ENCODE data around the gene CCDC47. TPM values are rescaled to one million over a fixed set of nuclear protein-coding genes. Genes with fewer than 3 reads are reported as not detected.
A peak's percentile ranks its signal among the peaks of the same experiment; 100 is the strongest.

The CCDC47 gene
- total and polyA plus RNA-seq, 2 of the 13 experiments (the other 11 are each of a cell fraction or from before 2014, with no cell fraction given): 59.3 to 99.5 TPM

DNA sequence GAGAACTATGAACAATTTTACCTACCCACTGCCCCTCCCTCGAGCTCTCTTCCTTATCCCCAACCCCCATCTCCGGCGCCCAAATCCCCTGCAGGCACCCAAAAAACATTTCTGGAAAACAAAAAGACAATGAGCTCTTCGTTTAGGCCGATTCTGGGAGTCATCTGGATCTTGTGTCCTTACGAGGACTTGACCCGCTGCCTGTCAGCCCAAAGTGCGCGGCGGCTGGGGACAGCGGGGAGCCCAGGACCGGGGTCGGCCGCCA, 32.3 kb downstream of the CCDC47 start (continued):
- TF ChIP-seq, protein P1, sequence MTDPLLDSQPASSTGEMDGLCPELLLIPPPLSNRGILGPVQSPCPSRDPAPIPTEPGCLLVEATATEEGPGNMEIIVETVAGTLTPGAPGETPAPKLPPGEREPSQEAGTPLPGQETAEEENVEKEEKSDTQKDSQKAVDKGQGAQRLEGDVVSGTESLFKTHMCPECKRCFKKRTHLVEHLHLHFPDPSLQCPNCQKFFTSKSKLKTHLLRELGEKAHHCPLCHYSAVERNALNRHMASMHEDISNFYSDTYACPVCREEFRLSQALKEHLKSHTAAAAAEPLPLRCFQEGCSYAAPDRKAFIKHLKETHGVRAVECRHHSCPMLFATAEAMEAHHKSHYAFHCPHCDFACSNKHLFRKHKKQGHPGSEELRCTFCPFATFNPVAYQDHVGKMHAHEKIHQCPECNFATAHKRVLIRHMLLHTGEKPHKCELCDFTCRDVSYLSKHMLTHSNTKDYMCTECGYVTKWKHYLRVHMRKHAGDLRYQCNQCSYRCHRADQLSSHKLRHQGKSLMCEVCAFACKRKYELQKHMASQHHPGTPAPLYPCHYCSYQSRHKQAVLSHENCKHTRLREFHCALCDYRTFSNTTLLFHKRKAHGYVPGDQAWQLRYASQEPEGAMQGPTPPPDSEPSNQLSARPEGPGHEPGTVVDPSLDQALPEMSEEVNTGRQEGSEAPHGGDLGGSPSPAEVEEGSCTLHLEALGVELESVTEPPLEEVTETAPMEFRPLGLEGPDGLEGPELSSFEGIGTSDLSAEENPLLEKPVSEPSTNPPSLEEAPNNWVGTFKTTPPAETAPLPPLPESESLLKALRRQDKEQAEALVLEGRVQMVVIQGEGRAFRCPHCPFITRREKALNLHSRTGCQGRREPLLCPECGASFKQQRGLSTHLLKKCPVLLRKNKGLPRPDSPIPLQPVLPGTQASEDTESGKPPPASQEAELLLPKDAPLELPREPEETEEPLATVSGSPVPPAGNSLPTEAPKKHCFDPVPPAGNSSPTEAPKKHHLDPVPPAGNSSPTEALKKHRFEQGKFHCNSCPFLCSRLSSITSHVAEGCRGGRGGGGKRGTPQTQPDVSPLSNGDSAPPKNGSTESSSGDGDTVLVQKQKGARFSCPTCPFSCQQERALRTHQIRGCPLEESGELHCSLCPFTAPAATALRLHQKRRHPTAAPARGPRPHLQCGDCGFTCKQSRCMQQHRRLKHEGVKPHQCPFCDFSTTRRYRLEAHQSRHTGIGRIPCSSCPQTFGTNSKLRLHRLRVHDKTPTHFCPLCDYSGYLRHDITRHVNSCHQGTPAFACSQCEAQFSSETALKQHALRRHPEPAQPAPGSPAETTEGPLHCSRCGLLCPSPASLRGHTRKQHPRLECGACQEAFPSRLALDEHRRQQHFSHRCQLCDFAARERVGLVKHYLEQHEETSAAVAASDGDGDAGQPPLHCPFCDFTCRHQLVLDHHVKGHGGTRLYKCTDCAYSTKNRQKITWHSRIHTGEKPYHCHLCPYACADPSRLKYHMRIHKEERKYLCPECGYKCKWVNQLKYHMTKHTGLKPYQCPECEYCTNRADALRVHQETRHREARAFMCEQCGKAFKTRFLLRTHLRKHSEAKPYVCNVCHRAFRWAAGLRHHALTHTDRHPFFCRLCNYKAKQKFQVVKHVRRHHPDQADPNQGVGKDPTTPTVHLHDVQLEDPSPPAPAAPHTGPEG (CRISPR knock-in tag; IDR thresholded peaks at IDR 0.05): 0 out of 2 replicates have a peak, but pooled peaks have one; percentile 7
- TF ChIP-seq, protein P2, sequence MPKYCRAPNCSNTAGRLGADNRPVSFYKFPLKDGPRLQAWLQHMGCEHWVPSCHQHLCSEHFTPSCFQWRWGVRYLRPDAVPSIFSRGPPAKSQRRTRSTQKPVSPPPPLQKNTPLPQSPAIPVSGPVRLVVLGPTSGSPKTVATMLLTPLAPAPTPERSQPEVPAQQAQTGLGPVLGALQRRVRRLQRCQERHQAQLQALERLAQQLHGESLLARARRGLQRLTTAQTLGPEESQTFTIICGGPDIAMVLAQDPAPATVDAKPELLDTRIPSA (CRISPR knock-in tag; IDR thresholded peaks at IDR 0.05; ENCODE audit: borderline replicate concordance): no peak
- TF ChIP-seq RORA (CRISPR knock-in tag; IDR thresholded peaks at IDR 0.05) (no peak), ZNF572 (CRISPR knock-in tag; IDR thresholded peaks at IDR 0.05) (no peak), HOXA5 (CRISPR knock-in tag; IDR thresholded peaks at IDR 0.05) (no peak), MYC (CRISPR knock-in tag; IDR thresholded peaks at IDR 0.05; ENCODE audit: borderline replicate concordance) (no peak), SP1 (IDR thresholded peaks at IDR 0.05) (no peak), SP1 (CRISPR knock-in tag; IDR thresholded peaks at IDR 0.05) (no peak)
- TF ChIP-seq, protein P3, sequence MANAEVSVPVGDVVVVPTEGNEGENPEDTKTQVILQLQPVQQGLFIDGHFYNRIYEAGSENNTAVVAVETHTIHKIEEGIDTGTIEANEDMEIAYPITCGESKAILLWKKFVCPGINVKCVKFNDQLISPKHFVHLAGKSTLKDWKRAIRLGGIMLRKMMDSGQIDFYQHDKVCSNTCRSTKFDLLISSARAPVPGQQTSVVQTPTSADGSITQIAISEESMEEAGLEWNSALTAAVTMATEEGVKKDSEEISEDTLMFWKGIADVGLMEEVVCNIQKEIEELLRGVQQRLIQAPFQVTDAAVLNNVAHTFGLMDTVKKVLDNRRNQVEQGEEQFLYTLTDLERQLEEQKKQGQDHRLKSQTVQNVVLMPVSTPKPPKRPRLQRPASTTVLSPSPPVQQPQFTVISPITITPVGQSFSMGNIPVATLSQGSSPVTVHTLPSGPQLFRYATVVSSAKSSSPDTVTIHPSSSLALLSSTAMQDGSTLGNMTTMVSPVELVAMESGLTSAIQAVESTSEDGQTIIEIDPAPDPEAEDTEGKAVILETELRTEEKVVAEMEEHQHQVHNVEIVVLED (CRISPR knock-in tag; IDR thresholded peaks at IDR 0.05; ENCODE audit: borderline replicate concordance): no peak
- TF ChIP-seq, protein P4, sequence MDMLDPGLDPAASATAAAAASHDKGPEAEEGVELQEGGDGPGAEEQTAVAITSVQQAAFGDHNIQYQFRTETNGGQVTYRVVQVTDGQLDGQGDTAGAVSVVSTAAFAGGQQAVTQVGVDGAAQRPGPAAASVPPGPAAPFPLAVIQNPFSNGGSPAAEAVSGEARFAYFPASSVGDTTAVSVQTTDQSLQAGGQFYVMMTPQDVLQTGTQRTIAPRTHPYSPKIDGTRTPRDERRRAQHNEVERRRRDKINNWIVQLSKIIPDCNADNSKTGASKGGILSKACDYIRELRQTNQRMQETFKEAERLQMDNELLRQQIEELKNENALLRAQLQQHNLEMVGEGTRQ (IDR thresholded peaks at IDR 0.05; ENCODE audit: low read depth, low read length): no peak
- TF ChIP-seq, protein P4 (CRISPR knock-in tag; IDR thresholded peaks at IDR 0.05; ENCODE audit: borderline replicate concordance): no peak
- TF ChIP-seq, protein P5, sequence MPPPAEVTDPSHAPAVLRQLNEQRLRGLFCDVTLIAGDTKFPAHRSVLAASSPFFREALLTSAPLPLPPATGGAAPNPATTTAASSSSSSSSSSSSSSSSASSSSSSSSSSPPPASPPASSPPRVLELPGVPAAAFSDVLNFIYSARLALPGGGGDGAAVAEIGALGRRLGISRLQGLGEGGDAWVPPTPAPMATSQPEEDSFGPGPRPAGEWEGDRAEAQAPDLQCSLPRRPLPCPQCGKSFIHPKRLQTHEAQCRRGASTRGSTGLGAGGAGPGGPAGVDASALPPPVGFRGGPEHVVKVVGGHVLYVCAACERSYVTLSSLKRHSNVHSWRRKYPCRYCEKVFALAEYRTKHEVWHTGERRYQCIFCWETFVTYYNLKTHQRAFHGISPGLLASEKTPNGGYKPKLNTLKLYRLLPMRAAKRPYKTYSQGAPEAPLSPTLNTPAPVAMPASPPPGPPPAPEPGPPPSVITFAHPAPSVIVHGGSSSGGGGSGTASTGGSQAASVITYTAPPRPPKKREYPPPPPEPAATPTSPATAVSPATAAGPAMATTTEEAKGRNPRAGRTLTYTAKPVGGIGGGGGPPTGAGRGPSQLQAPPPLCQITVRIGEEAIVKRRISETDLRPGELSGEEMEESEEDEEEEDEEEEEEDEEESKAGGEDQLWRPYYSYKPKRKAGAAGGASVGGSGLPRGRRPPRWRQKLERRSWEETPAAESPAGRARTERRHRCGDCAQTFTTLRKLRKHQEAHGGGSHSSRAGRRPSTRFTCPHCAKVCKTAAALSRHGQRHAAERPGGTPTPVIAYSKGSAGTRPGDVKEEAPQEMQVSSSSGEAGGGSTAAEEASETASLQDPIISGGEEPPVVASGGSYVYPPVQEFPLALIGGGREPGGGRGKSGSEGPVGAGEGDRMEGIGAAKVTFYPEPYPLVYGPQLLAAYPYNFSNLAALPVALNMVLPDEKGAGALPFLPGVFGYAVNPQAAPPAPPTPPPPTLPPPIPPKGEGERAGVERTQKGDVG (CRISPR knock-in tag; IDR thresholded peaks at IDR 0.05; ENCODE audit: borderline replicate concordance): no peak
- TF ChIP-seq, protein P6, sequence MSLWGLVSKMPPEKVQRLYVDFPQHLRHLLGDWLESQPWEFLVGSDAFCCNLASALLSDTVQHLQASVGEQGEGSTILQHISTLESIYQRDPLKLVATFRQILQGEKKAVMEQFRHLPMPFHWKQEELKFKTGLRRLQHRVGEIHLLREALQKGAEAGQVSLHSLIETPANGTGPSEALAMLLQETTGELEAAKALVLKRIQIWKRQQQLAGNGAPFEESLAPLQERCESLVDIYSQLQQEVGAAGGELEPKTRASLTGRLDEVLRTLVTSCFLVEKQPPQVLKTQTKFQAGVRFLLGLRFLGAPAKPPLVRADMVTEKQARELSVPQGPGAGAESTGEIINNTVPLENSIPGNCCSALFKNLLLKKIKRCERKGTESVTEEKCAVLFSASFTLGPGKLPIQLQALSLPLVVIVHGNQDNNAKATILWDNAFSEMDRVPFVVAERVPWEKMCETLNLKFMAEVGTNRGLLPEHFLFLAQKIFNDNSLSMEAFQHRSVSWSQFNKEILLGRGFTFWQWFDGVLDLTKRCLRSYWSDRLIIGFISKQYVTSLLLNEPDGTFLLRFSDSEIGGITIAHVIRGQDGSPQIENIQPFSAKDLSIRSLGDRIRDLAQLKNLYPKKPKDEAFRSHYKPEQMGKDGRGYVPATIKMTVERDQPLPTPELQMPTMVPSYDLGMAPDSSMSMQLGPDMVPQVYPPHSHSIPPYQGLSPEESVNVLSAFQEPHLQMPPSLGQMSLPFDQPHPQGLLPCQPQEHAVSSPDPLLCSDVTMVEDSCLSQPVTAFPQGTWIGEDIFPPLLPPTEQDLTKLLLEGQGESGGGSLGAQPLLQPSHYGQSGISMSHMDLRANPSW (CRISPR knock-in tag; IDR thresholded peaks at IDR 0.05; ENCODE audit: borderline replicate concordance): no peak
